VCaP (cell line): ENCODE measurements around the gene OR52E4.
A peak's percentile ranks its signal among the peaks of the same experiment; 100 is the strongest.

ENCODE experiments used
- H3K27ac ChIP-seq: fragments of 450-650 bp; 2 replicates; pipeline ENCODE4 v1.5.1; 2017
- CTCF ChIP-seq: fragments of 450-650 bp; conservative IDR thresholded peaks from 2 replicates; pipeline ENCODE4 v1.5.1; 2017; ENCODE audit warnings: mild to moderate bottlenecking, moderate library complexity

OR52E4 gene

DNA sequence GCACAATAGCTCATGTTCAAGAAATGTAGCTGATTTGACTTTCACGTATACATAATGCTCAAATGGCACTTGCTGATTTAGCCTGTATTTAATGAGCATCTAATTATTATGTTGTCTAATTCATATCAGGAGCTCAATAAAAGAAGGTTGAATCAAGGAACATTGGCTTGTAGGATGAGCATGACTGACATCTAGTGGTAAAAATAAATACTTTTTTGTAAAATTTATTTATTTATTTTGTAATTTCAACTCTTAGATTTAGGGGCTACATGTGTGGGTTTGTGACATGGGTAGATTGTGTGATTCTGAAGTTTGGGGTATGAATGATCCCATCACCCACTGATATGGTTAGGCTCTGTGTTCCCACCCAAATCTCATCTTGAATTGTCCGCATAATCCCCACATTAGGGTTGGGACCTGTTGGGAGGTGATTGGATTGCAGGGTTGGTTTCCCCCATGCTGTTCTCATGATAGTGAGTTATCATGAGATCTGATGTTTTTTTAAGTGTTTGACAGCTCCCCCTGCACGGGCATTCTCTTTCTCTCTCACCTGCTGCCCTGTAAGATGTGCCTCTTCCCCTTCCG is 10.9 kb downstream of the OR52E4 start:
- no peak overlapping the region for H3K27ac ChIP-seq
- TF ChIP-seq CTCF: peak; percentile 74

DNA sequence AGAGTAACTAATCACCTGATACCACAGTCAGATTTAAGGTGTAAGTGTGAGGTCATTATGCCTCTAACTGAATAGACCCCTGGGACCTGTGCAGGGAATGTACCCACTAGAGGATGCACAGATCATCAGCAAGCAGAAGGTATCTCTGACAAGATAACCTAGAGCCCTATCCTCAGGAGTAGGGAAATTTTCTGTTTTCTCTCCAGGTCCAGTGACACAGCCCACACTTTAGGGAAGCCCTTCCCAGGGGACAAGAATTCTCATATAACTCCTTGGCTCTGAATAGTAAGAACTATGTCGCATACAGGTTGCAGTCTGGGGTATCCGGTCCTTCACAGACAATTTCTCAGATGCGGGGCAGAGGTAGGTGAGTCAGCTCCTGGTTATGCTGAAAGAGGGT is 12.5 kb downstream of the OR52E4 start, which contains the start of gene OR52E5:
Gene OR52E5, plus strand, starts transcription at position 301 of the 400 bp plus-strand sequence. CDS start 7,569 bp downstream, outside the sequence.
- TF ChIP-seq CTCF: no peak

GRCh38 chr11:5899534-5899933 is 19.1 kb downstream of the OR52E4 start:
- H3K27ac ChIP-seq: no peak overlapping the region
- TF ChIP-seq CTCF: no peak

More for the DNA sequence above, 12.5 kb downstream of the OR52E4 start, which contains the start of gene OR52E5:
- H3K27ac ChIP-seq: no peak within 1 kb of the TSS

GRCh38 chr11:5910540-5910939 is 30.1 kb downstream of the OR52E4 start:
- no peak for TF ChIP-seq CTCF
- no peak overlapping the region for H3K27ac ChIP-seq

DNA sequence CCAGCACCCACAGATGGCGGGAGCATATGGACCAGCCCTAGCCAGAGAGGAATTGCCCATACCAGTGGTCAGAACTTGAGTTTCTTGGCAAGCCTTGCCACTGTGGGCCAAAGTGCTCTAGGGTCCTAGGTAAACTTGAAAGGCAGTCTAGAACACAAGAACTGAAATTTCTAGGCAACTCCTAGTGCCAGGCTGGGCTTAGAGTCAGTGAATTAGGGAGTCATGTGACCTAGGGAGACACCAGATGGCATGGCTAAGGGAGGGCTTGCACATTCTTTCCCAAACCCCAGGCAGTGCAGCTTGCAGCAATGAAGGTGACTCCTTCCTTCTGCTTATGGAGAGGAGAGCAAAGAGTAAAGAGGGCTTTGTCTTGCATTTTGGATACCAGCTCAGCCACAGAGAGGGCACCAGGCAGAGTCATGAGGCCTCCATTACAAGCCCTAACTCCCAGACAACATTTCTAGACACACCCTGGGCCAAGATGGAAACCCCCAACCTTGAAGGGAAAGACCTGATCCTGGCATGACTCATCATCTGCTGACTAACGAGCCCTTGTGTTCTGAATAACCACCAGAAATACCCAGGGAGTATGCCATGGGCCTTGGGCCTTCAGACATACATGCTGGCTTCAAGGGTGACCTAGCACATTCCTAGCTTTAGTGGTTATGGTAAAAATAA is 42.5 kb downstream of the OR52E4 start:
- no peak for TF ChIP-seq CTCF
- no peak overlapping the region for H3K27ac ChIP-seq

DNA sequence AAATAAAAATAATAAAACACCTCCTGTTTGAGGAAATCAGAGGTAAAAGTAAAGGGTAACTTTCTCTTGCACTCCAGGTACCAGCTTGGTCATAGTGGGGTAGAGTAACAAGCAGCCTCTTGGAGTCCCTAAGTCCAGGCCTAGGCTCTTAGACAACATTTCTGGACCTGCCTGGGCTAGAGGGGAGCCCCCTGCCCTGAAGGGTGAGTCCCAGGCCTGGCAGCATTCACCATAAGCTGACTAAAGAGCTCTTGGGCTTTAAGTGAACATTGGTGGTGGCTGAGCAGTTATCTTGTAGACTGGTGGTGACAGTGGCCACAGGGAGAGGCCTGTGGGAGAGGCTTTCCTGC is 43.0 kb downstream of the OR52E4 start:
- H3K27ac ChIP-seq: no peak overlapping the region
- no peak for TF ChIP-seq CTCF

DNA sequence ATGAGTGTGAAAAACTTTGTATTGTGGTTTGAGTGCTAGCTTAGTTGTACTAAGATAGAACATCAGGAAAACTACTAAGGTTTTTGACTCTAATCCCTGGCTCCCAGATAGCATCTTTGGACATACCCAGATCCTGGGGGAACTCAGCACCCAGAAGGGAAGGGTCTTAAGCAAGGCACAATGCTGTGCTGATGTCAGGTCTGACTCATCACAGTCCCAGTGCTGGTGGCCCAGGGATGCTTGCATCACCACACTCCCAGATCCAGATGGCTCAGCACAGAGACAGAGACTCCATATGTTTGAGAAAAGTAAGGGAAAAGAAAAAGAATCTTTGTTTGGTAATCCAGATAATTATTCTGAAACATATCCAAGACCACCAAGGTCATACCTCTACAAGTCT is 43.4 kb downstream of the OR52E4 start:
- no peak overlapping the region for H3K27ac ChIP-seq
- no peak for TF ChIP-seq CTCF
